HepG2 (cell line): ENCODE data around the gene CYTH1. TPM values are rescaled to one million over a fixed set of nuclear protein-coding genes. Genes with fewer than 3 reads are reported as not detected.

ENCODE experiments used
- ATAC-seq: fragments of 200-7000 bp; cut with Tn5 transposase; 3 replicates; pipeline ENCODE4 v1.9.1; 2020; ENCODE audit warnings: mild to moderate bottlenecking, moderate library complexity
- BruUV-seq: library from RNA; stranded (reverse); fragments of 400-500 nt; replicated peaks from 2 replicates; lab custom pipeline; 2021; lab: Mats Ljungman, UMichigan
- CTCF ChIA-PET: fragments of 300-600 bp; formaldehyde crosslinking; extraction: SDS; loops from one replicate; lab custom pipeline; 2021; ENCODE audit warnings: low total read pairs, inconsistent platforms, low intra/inter-chr PET ratio; lab: Yijun Ruan, JAX
- POLR2A ChIA-PET: fragments of 350-600 bp; sonication (Branson Sonifier 250); formaldehyde crosslinking; loops from one replicate; lab custom pipeline; 2020; ENCODE audit warnings: antibody characterized with exemption, inconsistent platforms; lab: Yijun Ruan, JAX
- DNase-seq: peaks from one replicate; pipeline ENCODE4 v3.0.0-alpha.2; 2015; ENCODE audit warnings: low spot score
- FAIRE-seq: peaks from 3 replicates; lab custom pipeline; 2011; peaks lifted over from hg19 to GRCh38; lab: Jason Lieb, UNC
- H2AFZ ChIP-seq: one replicate; pipeline ENCODE4 v1.6.1; 2011; ENCODE audit warnings: low read length, inconsistent platforms
- H3K27ac ChIP-seq: fragments of 300-600 bp; 3 replicates; pipeline ENCODE4 v1.8.0; 2011; ENCODE audit warnings: mixed run types, mild to moderate bottlenecking, mixed read lengths, low read length, inconsistent platforms; ENCODE audit not compliant: insufficient read depth; ENCODE audit errors: extremely low read length
- H3K27me3 ChIP-seq, 2 experiments: fragments of 200-600 bp in 1 of 2; 2 replicates in 1 of 2; 3 replicates in 1 of 2; pipeline versions ENCODE4 v1.6.0 to v1.8.0; 2011; ENCODE audit warnings: low read length in 2 of 2, mild to moderate bottlenecking in 2 of 2, moderate library complexity in 2 of 2, inconsistent platforms in 1 of 2; ENCODE audit not compliant: insufficient read depth in 2 of 2, control insufficient read depth in 1 of 2
- H3K36me3 ChIP-seq, 2 experiments: fragments of 200-600 bp in 1 of 2; replicated peaks in 1 of 2; 2 replicates in 1 of 2; 3 replicates in 1 of 2; pipeline versions ENCODE4 v1.5.1 to v1.8.0; 2011; ENCODE audit warnings: low read length in 2 of 2, inconsistent platforms in 1 of 2; ENCODE audit not compliant: insufficient read depth in 2 of 2, control insufficient read depth in 1 of 2
- H3K4me1 ChIP-seq: 2 replicates; pipeline ENCODE4 v1.5.1; 2012; ENCODE audit warnings: low read length, inconsistent platforms; ENCODE audit not compliant: insufficient read depth
- H3K4me2 ChIP-seq: 2 replicates; pipeline ENCODE4 v1.6.0; 2011; ENCODE audit warnings: low read depth, low read length, inconsistent platforms
- H3K4me3 ChIP-seq, 3 experiments: fragments of 200-600 bp in 1 of 3; sonication (generic), shearing (Covaris generic) in 1 of 3; replicated peaks in 1 of 3; 2 replicates each; pipeline ENCODE4 v1.5.1; 2011 to 2016; ENCODE audit warnings: low read length in 3 of 3, inconsistent platforms in 2 of 3, low read depth in 2 of 3, mild to moderate bottlenecking in 2 of 3, control low read depth in 1 of 3, mixed read lengths in 1 of 3; ENCODE audit not compliant: insufficient read depth in 1 of 3
- H3K79me2 ChIP-seq: one replicate; pipeline ENCODE4 v1.6.1; 2011; ENCODE audit warnings: low read length, inconsistent platforms; ENCODE audit not compliant: insufficient read depth
- H3K9ac ChIP-seq: 2 replicates; pipeline ENCODE4 v1.6.0; 2011; ENCODE audit warnings: mild to moderate bottlenecking, low read depth, low read length, inconsistent platforms; ENCODE audit not compliant: insufficient read depth
- H3K9me3 ChIP-seq: 2 replicates; pipeline ENCODE4 v1.5.1; 2012; ENCODE audit warnings: mild to moderate bottlenecking, low read length
- H4K20me1 ChIP-seq: 2 replicates; pipeline ENCODE4 v1.6.0; 2011; ENCODE audit warnings: inconsistent platforms, mild to moderate bottlenecking, low read length, moderate library complexity; ENCODE audit not compliant: insufficient read depth
- EED ChIP-seq: sonication (generic); formaldehyde crosslinking; IDR thresholded peaks from 2 replicates; pipeline ENCODE4 v1.5.0; 2020; ENCODE audit warnings: mild to moderate bottlenecking, missing genetic modification reagents
- FOSL1 ChIP-seq: sonication (generic); formaldehyde crosslinking; IDR thresholded peaks from 2 replicates; pipeline ENCODE4 v1.9.0; 2021; ENCODE audit warnings: missing genetic modification reagents, borderline replicate concordance
- FOXP4 ChIP-seq: sonication (generic); formaldehyde crosslinking; IDR thresholded peaks from 2 replicates; pipeline ENCODE4 v1.4.0; 2020; ENCODE audit warnings: missing genetic modification reagents
- HMG20B ChIP-seq: conservative IDR thresholded peaks from 2 replicates; pipeline ENCODE4 v1.6.1; 2016; ENCODE audit warnings: missing genetic modification reagents, missing compliant biosample characterization
- HNRNPUL1 ChIP-seq: fragments of 200-400 bp; formaldehyde crosslinking; IDR thresholded peaks from 2 replicates; pipeline ENCODE4 v1.6.1; 2017; ENCODE audit warnings: low read depth, mild to moderate bottlenecking, low read length, moderate library complexity
- HOXA9 ChIP-seq: sonication (generic); formaldehyde crosslinking; IDR thresholded peaks from 2 replicates; pipeline ENCODE4 v1.8.1; 2022; ENCODE audit warnings: missing genetic modification reagents, mild to moderate bottlenecking, moderate library complexity, borderline replicate concordance
- ISX ChIP-seq: sonication (generic); formaldehyde crosslinking; conservative IDR thresholded peaks from 2 replicates; pipeline ENCODE4 v1.5.0; 2020; ENCODE audit warnings: missing genetic modification reagents
- KDM6A ChIP-seq: IDR thresholded peaks from 2 replicates; pipeline ENCODE4 v1.6.1; 2016; ENCODE audit warnings: low read depth
- PBX2 ChIP-seq: IDR thresholded peaks from 2 replicates; pipeline ENCODE4 v1.6.1; 2016; ENCODE audit warnings: control low read depth
- RBFOX2 ChIP-seq: fragments of 200-400 bp; formaldehyde crosslinking; IDR thresholded peaks from 2 replicates; pipeline ENCODE4 v1.6.1; 2017; ENCODE audit warnings: low read depth, mild to moderate bottlenecking, low read length
- SRSF1 ChIP-seq: fragments of 200-400 bp; formaldehyde crosslinking; optimal IDR thresholded peaks from 2 replicates; pipeline ENCODE3; 2017; ENCODE audit warnings: mild to moderate bottlenecking, low read depth, low read length, moderate library complexity
- ZBTB14 ChIP-seq: sonication (generic); formaldehyde crosslinking; IDR thresholded peaks from 2 replicates; pipeline ENCODE4 v1.4.0; 2020; ENCODE audit warnings: missing genetic modification reagents
- ZFYVE20 ChIP-seq: sonication (generic); formaldehyde crosslinking; IDR thresholded peaks from 2 replicates; pipeline ENCODE4 v1.8.0; 2023; ENCODE audit warnings: low read depth, mild to moderate bottlenecking, moderate library complexity, missing genetic modification reagents, borderline replicate concordance
- ZNF121 ChIP-seq: sonication (generic); formaldehyde crosslinking; IDR thresholded peaks from 2 replicates; pipeline ENCODE4 v1.5.0; 2020; ENCODE audit warnings: mild to moderate bottlenecking, missing genetic modification reagents
- WGBS: methylation state at CpG from one replicate; pipeline ENCODE4 v1.1.6; 2017; ENCODE audit warnings: low lambda C conversion rate; 5-methylcytosine and 5-hydroxymethylcytosine counted together
- in situ Hi-C: cut with HindIII; loops from 2 replicates; pipeline ENCODE4 v1.10.0; 2017; ENCODE audit warnings: low pct_unique_long_range_greater_than_20kb; ENCODE audit not compliant: extremely low pct_ligation_motif_present
- intact Hi-C: fragments of 100-400 bp; cut with micrococcal nuclease; formaldehyde crosslinking; loops from one replicate; pipeline ENCODE4 v1.10.0; 2022; ENCODE audit not compliant: unreplicated experiment
- polyA plus RNA-seq, 8 experiments: library from polyadenylated mRNA; depleted of rRNA in 3 of 8; stranded (reverse) in 7 of 8; unstranded in 1 of 8; fragments of >200 nt; fragmentation: Illumina TruSeq in 4 of 8; extraction: Trizol in 4 of 8; gene quantifications; 2 replicates each; pipeline versions ENCODE4 v1.2.1 to v1.2.3, GENCODE V29; 2011 to 2016; ENCODE audit warnings: low read depth in 4 of 8, missing spikeins in 1 of 8, mixed read lengths in 1 of 8; ENCODE audit not compliant: insufficient read depth in 1 of 8
- total RNA-seq, 5 experiments: library from RNA; depleted of rRNA; stranded (reverse); fragments of >200 nt; fragmentation: Illumina TruSeq; extraction: Trizol; gene quantifications; 2 replicates each; pipeline ENCODE4 v1.2.3, GENCODE V29; 2016; ENCODE audit warnings: low read depth in 1 of 5

CYTH1 gene
- total and polyA plus RNA-seq, 2 of the 13 experiments (the other 11 are each of a cell fraction or from before 2014, with no cell fraction given), result 20.1 to 48.9 TPM

- peaks cover 80% of the 10 kb centered on the region for H3K79me2 ChIP-seq
- H3K36me3 ChIP-seq, result no peaks in the 10 kb centered on the region; a peak in 1 of 5 replicates
- FAIRE-seq (no peak), ATAC-seq (no peak), DNase-seq (no peak)
- H3K9me3 ChIP-seq, result no peaks in the 10 kb centered on the region
- no peak overlapping the region for H3K4me3 ChIP-seq
- no peaks in the 10 kb centered on the region for H3K27me3 ChIP-seq
- in situ Hi-C loops, result no loop called here
- no TSS peak for BruUV-seq
- intact Hi-C loops, result no loop called here
- H3K27ac ChIP-seq, result no peak overlapping the region
- no peak for TF ChIP-seq ZFYVE20 (CRISPR knock-in tag)
- no peak for TF ChIP-seq HOXA9 (CRISPR knock-in tag)
- TF ChIP-seq ZNF121 (CRISPR knock-in tag), result peak; percentile 88
- TF ChIP-seq EED (CRISPR knock-in tag), result no peak
- ChIA-PET POLR2A (interaction anchor here (1.2 kb wide), 1 partner anchor 14 kb away, joined by 3 read pairs; no protein-coding TSS in a partner anchor), CTCF (no interaction called here)
- no peak overlapping the region for H3K4me2 ChIP-seq
- 82% methylated on average over 3 of the region's 3 CpGs for WGBS
- no peak overlapping the region for H3K9ac ChIP-seq
- peaks cover 69% of the 10 kb centered on the region for H3K4me1 ChIP-seq
- no peak overlapping the region for H2AFZ ChIP-seq
- H4K20me1 ChIP-seq, result peaks cover 6% of the 10 kb centered on the region; the same call in 1 of the 2 replicates
These were observed 16.3 kb downstream of the CYTH1 start for GRCh38 chr17:78765821-78766220.

- H3K79me2 ChIP-seq, result peaks cover 83% of the 10 kb centered on the region
- in situ Hi-C loops (no loop called here), intact Hi-C loops (no loop called here)
- H3K27ac ChIP-seq, result no peak overlapping the region
- WGBS, result 96% methylated on average over 8 of the region's 8 CpGs
- no TSS peak for BruUV-seq
- no peak overlapping the region for H2AFZ ChIP-seq
- CTCF ChIA-PET, result no interaction called here
- H4K20me1 ChIP-seq, result peaks cover 6% of the 10 kb centered on the region; the same call in 1 of the 2 replicates
- H3K9ac ChIP-seq, result no peak overlapping the region
- H3K36me3 ChIP-seq, result no peaks in the 10 kb centered on the region; a peak in 1 of 5 replicates
- POLR2A ChIA-PET, result no interaction called here
- H3K27me3 ChIP-seq, result no peaks in the 10 kb centered on the region
- FAIRE-seq (no peak), DNase-seq (no peak), ATAC-seq (no peak)
- no peak overlapping the region for H3K4me2 ChIP-seq
- H3K9me3 ChIP-seq, result no peaks in the 10 kb centered on the region
- H3K4me1 ChIP-seq, result peaks cover 72% of the 10 kb centered on the region
- H3K4me3 ChIP-seq, result no peak overlapping the region
- no peak for TF ChIP-seq ISX (CRISPR knock-in tag)
- TF ChIP-seq KDM6A (CRISPR knock-in tag), result no peak
- no peak for TF ChIP-seq FOXP4
- TF ChIP-seq FOSL1 (CRISPR knock-in tag), result no peak
- TF ChIP-seq RBFOX2, result no peak
- TF ChIP-seq PBX2, result no peak
- TF ChIP-seq HNRNPUL1, result no peak
- no peak for TF ChIP-seq HMG20B (CRISPR knock-in tag)
- TF ChIP-seq SRSF1, result no peak
- TF ChIP-seq ZBTB14, result no peak
These were observed 17.2 kb downstream of the CYTH1 start for GRCh38 chr17:78764871-78765270.
